Measurements from ENCODE around the gene FZD2.

FZD2 gene

DNA sequence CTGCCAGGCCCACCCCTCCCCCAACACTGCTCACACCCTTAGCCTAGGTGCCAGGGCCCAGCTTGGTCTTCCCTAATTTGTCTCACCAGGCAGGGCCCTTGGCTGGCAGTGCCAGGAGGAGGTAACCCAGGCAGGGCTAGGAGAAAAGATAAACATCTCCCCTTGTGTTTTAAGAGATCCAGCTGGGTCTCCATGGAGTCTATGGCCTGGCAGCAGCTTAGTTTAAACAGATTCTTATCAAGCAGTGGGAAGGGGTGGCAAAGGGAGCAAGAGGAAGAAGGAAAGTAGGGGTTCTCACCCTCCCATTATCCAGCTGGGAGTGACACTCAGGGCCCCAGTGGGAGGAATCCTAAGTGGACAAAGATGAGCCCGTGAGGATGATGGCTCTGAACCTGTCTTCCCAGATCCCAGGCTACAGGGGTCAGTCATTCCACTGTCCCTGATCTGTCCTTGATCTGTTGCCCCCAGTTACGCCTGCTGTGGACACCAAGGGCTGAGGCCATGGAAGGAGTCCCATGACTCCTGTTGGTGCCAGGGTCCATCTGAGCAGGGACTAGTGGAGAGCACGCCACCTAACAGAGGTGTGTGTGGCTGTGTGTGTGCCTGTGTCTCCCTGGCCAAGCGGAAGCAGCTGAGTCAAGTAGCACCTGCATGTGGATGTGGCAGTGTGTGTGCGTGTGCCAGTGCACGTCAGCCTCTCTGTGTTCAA is 51.6 kb downstream of the FZD2 start:
- no peak for DNase-seq

GRCh38 chr17:44610331-44610730 is 53.0 kb downstream of the FZD2 start:
- DNase-seq = no peak

Measured in hippocampal formation (tissue), 2 donors.